OCI-LY7 (cell line): ENCODE results near the gene TBC1D5. TPM values are rescaled to one million over a fixed set of nuclear protein-coding genes. Genes with fewer than 3 reads are reported as not detected.
"Not testable (repeated sequence)": the region's sequence is repeated elsewhere in the genome, so short reads cannot be mapped to it uniquely, and the experiment has no call there.

Experiments
- BruUV-seq: library from RNA; stranded (reverse); fragments of 400-500 nt; replicated peaks from 2 replicates; lab custom pipeline; 2021; lab: Mats Ljungman, UMichigan
- CTCF ChIA-PET: fragments of 300-600 bp; sonication (Branson Sonifier 250); formaldehyde crosslinking; loops from one replicate; lab custom pipeline; 2022; ENCODE audit warnings: antibody characterized with exemption; ENCODE audit not compliant: unreplicated experiment; lab: Charles Lee
- POLR2A ChIA-PET: fragments of 300-600 bp; sonication (Branson Sonifier 250); formaldehyde crosslinking; loops from one replicate; lab custom pipeline; 2022; ENCODE audit warnings: antibody characterized with exemption; lab: Charles Lee
- DNase-seq: peaks from one replicate; pipeline ENCODE4 v3.0.0-alpha.2; 2015; ENCODE audit warnings: low spot score
- H2AFZ ChIP-seq: fragments of 200-600 bp; sonication (generic), shearing (Covaris generic); 2 replicates; pipeline ENCODE4 v1.6.1; 2014; ENCODE audit warnings: mild to moderate bottlenecking, antibody characterized with exemption, low read length, moderate library complexity
- H3K27ac ChIP-seq: fragments of 200-600 bp; sonication (generic); 2 replicates; pipeline ENCODE4 v1.5.1; 2014; ENCODE audit warnings: mixed run types, low read depth, mild to moderate bottlenecking, moderate library complexity, low read length, inconsistent platforms; ENCODE audit not compliant: poor library complexity, severe bottlenecking
- H3K36me3 ChIP-seq: fragments of 200-600 bp; sonication (generic); 2 replicates; pipeline ENCODE4 v1.6.1; 2014; ENCODE audit warnings: mild to moderate bottlenecking, antibody characterized with exemption, low read length, moderate library complexity, mixed read lengths; ENCODE audit not compliant: insufficient read depth
- H3K4me1 ChIP-seq: fragments of 200-600 bp; sonication (generic); 2 replicates; pipeline ENCODE4 v1.5.1; 2014; ENCODE audit warnings: mild to moderate bottlenecking, low read length; ENCODE audit not compliant: insufficient read depth, poor library complexity, severe bottlenecking
- H3K4me2 ChIP-seq: fragments of 200-600 bp; sonication (generic); 2 replicates; pipeline ENCODE4 v1.6.1; 2014; ENCODE audit warnings: mild to moderate bottlenecking, low read length
- H3K4me3 ChIP-seq: fragments of 200-600 bp; sonication (generic); 2 replicates; pipeline ENCODE4 v1.5.1; 2014; ENCODE audit warnings: mild to moderate bottlenecking, low read depth, low read length; ENCODE audit not compliant: poor library complexity, severe bottlenecking
- H3K79me2 ChIP-seq: fragments of 200-600 bp; sonication (generic); 2 replicates; pipeline ENCODE4 v1.6.1; 2016; ENCODE audit warnings: low read depth, mild to moderate bottlenecking, low read length, moderate library complexity, mixed read lengths; ENCODE audit not compliant: insufficient read depth
- H3K9me2 ChIP-seq: fragments of 200-600 bp; sonication (generic); 2 replicates; pipeline ENCODE4 v1.6.1; 2016; ENCODE audit warnings: mild to moderate bottlenecking, low read length, mixed read lengths; ENCODE audit not compliant: insufficient read depth
- H3K9me3 ChIP-seq: fragments of 200-600 bp; sonication (generic); 2 replicates; pipeline ENCODE4 v1.6.1; 2014; ENCODE audit warnings: mild to moderate bottlenecking, mixed run types, low read length, mixed read lengths
- H4K20me1 ChIP-seq: fragments of 200-600 bp; sonication (generic); 2 replicates; pipeline ENCODE4 v1.6.1; 2014; ENCODE audit warnings: mild to moderate bottlenecking, antibody characterized with exemption, low read length, moderate library complexity, mixed read lengths; ENCODE audit not compliant: insufficient read depth
- CTCF ChIP-seq: fragments of 200-600 bp; sonication (generic); conservative IDR thresholded peaks from 2 replicates; pipeline ENCODE4 v1.5.1; 2014; ENCODE audit warnings: mild to moderate bottlenecking, antibody characterized with exemption, low read length, moderate library complexity, mixed read lengths
- EZH2phosphoT487 ChIP-seq: fragments of 200-600 bp; sonication (generic); IDR thresholded peaks from 2 replicates; pipeline ENCODE4 v1.6.1; 2018; ENCODE audit warnings: low read depth, borderline replicate concordance, mild to moderate bottlenecking, mixed run types, antibody characterized with exemption, low read length, moderate library complexity, mixed read lengths
- intact Hi-C: fragments of 100-400 bp; cut with micrococcal nuclease; formaldehyde crosslinking; loops from one replicate; pipeline ENCODE4 v1.10.0; 2022; ENCODE audit not compliant: unreplicated experiment
- total RNA-seq, 2 experiments: library from RNA; depleted of rRNA in 1 of 2; stranded (reverse); fragments of >200 nt in 1 of 2; shearing (Covaris generic) in 1 of 2; gene quantifications; 2 replicates each; pipeline ENCODE4 v1.2.3, GENCODE V29; 2014 to 2022

TBC1D5 gene
- total RNA-seq, 2 experiments from 2014 or later, result 78.5 to 82.4 TPM

- 0 out of 2 replicates have a peak overlapping the region, but pooled peaks have one; percentile 40 for H2AFZ ChIP-seq
- no peak overlapping the region for H3K4me3 ChIP-seq
- DNase-seq, result no peak
- H3K79me2 ChIP-seq, result no peaks in the 10 kb centered on the region
- no peaks in the 10 kb centered on the region for H3K36me3 ChIP-seq
- H3K9me3 ChIP-seq, result no peaks in the 10 kb centered on the region
- intact Hi-C loops, result no loop called here
- TF ChIP-seq EZH2phosphoT487 (no peak), CTCF (no peak)
- no peak overlapping the region for H3K27ac ChIP-seq
- H4K20me1 ChIP-seq, result no peaks in the 10 kb centered on the region
- no peaks in the 10 kb centered on the region for H3K9me2 ChIP-seq
- no peak overlapping the region for H3K4me2 ChIP-seq
- BruUV-seq, result no TSS peak
- H3K4me1 ChIP-seq, result no peaks in the 10 kb centered on the region
- ChIA-PET CTCF (no interaction called here), POLR2A (interaction anchor here (0.9 to 1.6 kb wide), 2 partner anchors 9 to 10 kb away, joined by 3 read pairs; no protein-coding TSS in a partner anchor)
Measured at GRCh38 chr3:17775073-17775472, 32.6 kb upstream of the TBC1D5 start.

- H3K4me3 ChIP-seq, H3K27ac ChIP-seq: not testable (repeated sequence)
- POLR2A ChIA-PET, result interaction anchor here (0.8 to 1.6 kb wide), 3 partner anchors 9 to 20 kb away, joined by 3 read pairs; no protein-coding TSS in a partner anchor
Measured at GRCh38 chr3:17774180-17774910, 31.9 kb upstream of the TBC1D5 start.

GRCh38 chr3:17772556-17772955, 30.1 kb upstream of the TBC1D5 start:
- POLR2A ChIA-PET, result interaction anchor here (0.6 to 1.0 kb wide), 3 partner anchors 281 to 321 kb away, joined by 3 to 4 read pairs (median 3); no protein-coding TSS in a partner anchor
- DNase-seq, result no peak
- H2AFZ ChIP-seq, result no peak overlapping the region
- CTCF ChIA-PET, result no interaction called here
- H3K9me2 ChIP-seq, result no peaks in the 10 kb centered on the region
- H3K36me3 ChIP-seq, result no peaks in the 10 kb centered on the region
- no peak overlapping the region for H3K4me3 ChIP-seq
- no TSS peak for BruUV-seq
- TF ChIP-seq EZH2phosphoT487 (no peak), CTCF (no peak)
- no peaks in the 10 kb centered on the region for H3K79me2 ChIP-seq
- H3K27ac ChIP-seq, result no peak overlapping the region
- no peak overlapping the region for H3K4me2 ChIP-seq
- intact Hi-C loops, result no loop called here
- no peaks in the 10 kb centered on the region for H4K20me1 ChIP-seq
- H3K9me3 ChIP-seq, result no peaks in the 10 kb centered on the region
- H3K4me1 ChIP-seq, result no peaks in the 10 kb centered on the region

More at GRCh38 chr3:17774180-17774910, 31.9 kb upstream of the TBC1D5 start:
- H3K4me1 ChIP-seq, CTCF ChIA-PET, BruUV-seq, DNase-seq, H4K20me1 ChIP-seq, H3K36me3 ChIP-seq, H3K9me3 ChIP-seq, H3K79me2 ChIP-seq, H3K9me2 ChIP-seq, H3K4me2 ChIP-seq, intact Hi-C loops: not testable (repeated sequence)
- 0 out of 2 replicates have a peak overlapping the region, but pooled peaks have one; percentile 40 for H2AFZ ChIP-seq
